Fibroblast of skin of left biceps (primary cell): ENCODE data around the gene PACSIN2.
"Not testable (repeated sequence)": the region's sequence is repeated elsewhere in the genome, so short reads cannot be mapped to it uniquely, and the experiment has no call there.

Source experiments
- DNase-seq, 2 experiments: peaks; one replicate each; pipeline ENCODE4 v3.0.0-alpha.2; 2013; ENCODE audit warnings: low read depth in 2 of 2

PACSIN2 gene

DNA sequence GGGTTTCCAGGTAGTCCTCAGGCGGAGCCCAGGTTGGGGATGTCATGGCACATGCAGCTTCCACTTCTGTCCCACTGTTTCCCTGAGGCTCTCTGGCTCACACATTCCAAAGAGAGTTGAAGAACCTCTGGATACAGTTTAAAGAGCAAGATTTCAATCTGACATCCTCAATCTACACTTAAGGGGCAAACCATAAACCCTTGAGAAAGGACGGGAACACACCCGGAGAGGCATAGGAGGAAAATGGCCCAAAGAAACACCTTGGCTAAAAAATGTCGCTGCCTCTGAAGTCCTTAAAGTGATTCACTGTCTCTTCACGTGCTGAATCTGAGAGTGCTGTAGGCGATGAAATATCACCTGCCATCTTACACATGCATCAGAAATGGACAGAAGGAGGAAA, 87.0 kb downstream of the PACSIN2 start:
- DNase-seq, result no peak

DNA sequence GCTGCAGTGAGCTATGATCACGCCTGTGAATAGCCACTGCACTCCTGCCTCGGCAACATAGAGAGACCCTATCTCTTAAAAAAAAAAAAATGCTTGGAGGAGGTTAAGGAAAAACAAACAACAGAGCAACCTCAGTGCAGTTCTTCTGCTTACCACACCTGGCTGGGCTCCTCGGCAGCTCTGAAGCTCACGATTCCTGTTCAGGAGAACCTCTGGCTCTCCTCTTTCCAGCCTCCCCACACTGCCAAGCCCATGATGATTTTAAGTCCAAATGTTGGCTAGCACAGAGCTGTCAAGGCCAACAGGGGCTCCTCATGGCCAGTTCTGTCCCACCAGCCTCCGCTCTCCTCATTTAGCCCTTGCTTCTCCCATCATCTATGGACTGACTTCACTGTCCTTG, 88.2 kb downstream of the PACSIN2 start:
- no peak for DNase-seq

DNA sequence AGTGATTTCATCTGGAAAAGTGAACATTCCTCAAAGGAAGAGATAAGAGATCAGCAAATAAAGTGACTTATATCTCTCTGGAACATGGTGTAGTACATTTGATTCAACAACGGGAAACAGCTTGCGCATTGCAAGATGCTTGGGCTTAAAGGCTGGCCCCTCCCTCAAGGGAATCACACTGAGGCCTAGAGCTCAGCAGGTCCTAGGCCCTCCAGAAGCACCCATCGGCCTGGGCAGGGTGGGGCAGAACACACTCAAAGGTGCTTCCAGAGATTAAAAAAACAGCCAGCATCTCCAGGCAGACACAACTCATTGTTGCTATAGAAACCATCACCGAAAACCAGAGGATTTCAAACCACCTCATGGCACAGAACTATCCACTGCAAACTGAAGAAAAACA, 88.8 kb downstream of the PACSIN2 start:
- DNase-seq, result no peak

DNA sequence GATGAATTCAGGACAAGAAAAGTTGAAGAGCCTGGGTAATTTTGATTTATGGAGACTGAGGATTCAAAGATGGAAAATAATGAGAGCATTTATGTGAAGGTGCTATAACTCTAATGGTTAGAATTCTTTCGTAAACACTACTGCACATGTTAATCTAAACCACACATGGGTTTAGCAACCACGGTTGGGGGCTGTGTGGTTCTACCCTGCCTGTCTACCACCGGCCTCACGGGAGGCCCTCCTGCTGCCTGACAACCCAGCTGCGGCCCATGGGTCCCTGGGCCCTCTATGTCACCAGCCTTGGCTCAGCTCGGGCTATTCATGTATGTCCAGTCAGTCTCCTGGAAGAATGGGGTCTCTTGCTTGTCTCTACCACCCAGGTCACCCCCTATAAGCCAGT, 89.4 kb downstream of the PACSIN2 start:
- no peak for DNase-seq

DNA sequence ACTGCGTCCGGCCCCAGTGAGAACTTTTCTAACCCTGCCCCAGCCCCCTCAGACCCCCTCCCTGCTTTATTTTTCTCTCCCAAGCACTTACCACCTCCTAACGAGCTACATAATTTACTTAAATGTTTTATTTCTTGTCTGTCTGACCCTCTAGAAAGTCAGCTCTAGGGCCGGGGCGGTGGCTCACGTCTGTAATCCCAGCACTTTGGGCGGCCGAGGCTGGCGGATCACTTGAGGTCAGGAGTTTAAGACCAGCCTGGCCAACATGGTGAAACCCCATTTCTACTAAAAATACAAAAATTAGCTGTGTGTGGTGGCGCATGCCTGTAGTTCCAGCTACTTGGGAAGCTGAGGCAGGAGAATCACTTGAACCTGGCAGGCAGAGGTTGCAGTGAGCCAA, 89.9 kb downstream of the PACSIN2 start:
- DNase-seq, result not testable (repeated sequence)

DNA sequence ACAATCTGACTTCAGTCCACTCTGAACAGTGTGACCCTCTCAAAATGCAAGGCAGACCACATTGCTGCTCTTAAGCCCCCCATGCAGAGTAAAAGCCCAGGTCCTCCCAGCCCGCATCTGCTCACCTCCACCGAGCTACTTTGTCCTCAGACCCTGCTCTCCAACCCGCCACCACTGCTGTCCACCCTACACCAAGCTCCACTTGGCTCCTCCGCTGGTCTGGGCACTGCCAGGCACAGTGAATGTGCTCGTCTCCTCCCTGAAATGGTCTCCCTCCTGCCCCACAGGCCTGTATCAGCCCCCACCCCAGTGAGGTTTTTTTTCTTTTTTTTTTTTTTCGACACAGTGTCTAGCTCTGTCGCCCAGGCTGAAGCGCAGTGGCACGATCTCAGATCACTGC, 90.5 kb downstream of the PACSIN2 start:
- DNase-seq, result no peak

DNA sequence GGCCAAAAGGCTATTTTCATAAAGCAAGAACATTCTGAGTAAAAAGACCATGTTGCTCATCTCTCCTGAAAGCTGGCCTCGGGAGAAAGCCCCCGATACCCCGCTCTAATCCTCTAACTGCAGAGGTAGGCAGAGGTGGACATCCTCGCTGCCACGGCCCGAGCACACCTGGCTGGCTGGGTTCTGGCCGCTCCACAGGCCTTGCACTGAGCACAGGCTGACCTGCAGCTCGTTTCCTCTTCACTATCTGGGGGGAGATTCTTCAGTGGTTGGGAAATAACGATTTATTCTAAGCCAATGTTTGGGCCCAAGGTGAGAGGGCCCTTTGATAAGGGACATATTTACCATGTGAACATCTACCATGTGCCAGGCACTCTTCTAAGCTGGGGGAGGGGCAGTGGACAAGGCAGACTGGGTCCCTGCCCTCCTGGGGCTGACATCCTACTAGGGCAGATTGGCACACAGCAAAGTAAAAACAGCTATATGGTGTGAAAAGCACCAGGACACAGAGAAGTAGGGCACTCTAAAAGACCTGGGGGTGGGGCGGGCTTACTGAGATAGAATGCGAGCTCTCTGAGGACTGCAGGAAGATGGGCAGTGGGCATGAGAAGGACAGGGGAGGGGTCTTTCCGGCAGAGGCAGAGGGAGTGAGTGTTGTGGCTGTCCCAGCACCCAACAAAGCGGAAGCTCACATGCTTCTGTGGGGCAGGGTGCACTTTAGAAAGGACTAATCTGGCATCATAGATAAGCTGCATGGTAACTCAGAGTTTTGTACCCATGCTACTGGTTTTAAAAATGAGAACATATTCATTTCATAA, 92.4 kb downstream of the PACSIN2 start:
- no peak for DNase-seq

DNA sequence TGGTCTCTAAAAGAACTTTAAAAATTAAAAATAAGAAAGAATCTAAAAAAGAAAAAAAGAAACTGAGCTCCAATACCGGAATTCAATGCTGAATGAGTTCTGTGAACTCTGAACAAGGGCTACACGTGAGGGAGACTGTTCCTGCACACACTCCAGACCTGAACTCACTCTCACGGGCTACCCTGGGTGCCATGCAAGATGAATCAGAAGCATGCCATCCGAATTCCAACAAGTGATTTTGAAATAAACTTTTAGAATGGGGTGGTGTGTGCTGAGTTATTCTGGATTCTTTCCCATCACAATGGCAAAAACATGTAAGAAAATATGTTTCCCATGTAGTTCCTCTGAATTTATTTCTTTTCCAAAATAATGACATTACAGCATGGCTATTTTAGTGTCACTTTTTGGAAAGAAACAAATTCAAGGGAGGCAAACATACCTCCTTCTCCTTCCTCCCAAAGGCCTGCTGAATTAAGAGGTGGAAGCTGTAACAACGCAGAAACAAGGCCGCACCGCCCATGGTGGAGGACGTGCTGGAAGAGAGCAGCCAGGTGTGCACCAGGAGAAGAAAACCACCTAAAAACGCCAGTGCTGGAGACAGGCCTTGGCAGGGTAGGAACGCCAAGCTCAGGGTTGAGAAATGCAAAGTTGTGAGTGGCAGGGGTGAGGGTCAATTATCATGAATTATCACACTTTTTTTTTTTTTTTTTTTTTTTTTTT, 94.7 kb downstream of the PACSIN2 start:
- DNase-seq, result no peak

DNA sequence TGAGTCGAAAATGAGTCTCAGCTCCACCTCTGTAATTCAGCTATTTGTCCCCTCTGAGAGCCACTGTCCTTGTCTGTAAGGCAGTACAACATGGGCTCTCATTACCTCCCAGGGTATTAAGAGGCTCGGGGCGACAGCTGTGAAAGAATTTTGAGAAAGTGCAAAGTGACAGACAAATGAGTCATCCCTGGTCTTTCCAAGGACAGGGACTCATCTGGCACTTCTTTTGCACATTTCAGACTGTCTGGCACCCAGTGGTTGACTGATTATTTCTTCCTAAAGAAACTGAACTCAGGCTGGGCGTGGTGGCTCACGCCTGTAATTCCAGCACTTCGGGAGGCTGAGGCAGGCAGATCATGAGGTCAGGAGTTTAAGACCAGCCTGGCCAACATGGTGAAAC, 95.8 kb downstream of the PACSIN2 start:
- no peak for DNase-seq

DNA sequence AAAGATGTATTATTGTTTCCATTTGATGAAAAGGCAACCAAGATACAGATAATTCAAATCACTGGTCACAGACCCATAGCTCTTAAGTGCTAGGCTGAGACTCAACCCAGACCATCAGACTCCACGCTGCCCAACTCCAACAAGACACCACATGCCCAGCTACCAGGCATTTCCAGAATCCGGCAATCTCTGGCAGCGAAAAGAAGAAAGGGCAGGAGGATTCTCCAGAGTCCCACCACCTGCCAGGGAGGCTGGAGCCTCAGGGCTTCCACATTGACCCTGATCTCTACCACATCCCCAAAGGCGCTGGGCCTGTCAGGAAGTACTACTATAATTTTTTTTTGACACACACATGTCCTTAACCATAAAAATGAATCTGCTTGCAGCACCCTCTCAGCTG, 96.4 kb downstream of the PACSIN2 start:
- DNase-seq, result no peak

DNA sequence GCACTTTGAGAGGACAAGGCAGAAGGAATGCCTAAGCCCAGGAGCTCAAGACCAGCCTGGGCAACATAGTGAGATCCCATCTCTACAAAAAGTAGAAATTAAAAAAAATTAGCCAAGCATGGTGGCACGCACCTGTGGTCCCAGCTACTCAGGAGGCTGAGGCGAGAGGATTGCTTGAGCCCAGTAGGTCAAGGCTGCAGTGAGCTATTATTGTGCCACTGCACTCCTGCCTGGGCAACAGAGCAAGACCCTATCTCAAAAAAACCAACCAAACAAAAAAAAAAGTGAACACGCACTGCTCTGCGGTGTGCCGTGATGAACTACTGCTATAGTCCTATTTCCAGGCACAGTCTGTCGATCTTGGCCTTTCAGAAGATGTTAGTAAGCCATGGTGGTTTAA, 97.6 kb downstream of the PACSIN2 start:
- not testable (repeated sequence) for DNase-seq

DNA sequence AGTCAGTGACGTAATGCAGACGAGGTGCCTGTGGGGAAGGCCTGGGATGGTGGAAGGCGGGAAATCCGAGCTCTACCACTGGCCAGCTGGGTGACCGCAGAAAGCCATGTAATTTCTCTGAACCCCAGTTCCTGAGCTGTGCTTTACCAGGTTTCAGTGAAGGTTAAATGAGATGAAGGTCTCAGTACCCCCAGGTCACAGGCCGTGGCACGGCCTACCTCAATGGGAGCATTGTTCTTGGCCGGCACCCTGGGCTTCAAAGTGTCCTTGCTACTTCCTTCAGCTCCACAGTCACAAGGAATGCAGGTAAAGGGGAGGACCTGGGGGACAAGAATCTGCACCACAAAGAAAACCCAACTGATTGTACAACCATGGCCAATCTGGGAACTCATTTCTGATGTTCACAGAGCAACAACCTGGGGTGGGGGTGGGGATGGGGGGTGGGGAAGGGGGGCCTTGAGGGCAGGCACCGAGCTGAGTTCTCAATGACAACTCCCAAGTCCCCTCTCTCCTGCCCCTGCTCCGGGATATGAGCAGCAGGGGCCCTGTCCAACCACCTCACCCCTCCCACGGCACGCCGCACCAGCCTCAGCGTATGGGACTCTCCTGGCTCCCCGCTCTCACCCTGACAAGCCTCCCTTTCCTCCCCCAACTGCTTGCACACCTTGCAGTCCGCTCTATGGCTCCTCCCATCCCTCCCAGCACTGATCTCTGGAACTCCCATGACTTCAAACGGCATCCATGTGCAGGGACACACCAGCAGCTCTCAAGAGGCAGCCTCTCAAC, 98.8 kb downstream of the PACSIN2 start:
- DNase-seq, result no peak

DNA sequence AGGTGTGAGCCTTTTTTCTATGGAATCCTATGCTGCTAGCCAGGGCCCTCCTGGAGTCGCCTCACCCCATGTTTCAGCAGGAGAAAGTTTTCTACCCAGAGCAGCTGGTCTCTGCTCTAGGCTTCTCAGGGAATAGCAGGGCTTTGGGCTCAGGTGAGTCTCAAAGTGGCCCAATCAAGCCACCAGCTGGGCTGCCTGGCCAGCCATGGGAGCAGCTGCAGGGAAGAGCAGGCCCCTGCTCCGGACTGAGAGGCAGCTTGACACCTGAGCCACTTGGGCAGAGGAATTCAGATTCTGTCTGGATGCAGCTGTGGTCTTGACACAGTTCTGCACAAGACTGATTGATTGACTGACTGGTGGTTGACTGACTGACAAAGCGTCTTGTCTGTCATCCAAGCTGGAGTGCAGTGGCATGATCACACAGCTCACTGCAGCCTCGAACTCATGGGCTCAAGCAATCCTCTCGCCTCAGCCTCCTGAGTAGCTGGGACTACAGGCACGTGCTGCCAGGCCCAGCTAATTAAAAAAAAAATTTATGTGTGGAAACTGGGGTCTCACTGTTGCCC, 100.4 kb downstream of the PACSIN2 start:
- no peak for DNase-seq

DNA sequence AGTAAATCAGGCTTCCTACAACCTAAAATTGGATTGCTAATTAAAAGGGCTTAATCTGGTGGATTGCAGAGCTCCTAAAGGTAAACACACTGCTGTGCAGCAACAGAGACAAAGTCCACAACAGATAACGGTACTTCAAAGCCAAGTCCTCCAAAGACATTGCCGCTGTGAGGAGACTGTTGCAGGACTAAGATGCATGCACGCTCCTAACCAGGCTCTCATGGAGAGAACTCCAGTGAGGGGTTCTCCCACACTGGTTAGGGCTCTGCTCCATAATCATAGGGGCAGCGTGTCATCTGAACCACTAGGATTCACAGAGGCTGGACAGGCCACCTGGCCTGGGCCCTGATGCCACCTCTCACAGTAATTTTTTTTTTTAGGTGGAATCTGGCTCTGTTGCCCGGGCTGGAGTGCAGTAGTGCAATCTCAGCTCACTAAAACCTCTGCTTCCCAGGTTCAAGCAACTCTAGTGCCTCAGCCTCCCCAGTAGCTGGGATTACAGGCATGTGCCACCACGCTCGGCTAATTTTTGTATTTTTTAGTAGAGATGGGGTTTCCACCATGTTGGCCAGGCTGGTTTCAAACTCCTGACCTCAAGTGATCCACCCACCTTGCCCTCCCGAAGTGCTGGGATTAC, 101.0 kb downstream of the PACSIN2 start:
- DNase-seq, result no peak

DNA sequence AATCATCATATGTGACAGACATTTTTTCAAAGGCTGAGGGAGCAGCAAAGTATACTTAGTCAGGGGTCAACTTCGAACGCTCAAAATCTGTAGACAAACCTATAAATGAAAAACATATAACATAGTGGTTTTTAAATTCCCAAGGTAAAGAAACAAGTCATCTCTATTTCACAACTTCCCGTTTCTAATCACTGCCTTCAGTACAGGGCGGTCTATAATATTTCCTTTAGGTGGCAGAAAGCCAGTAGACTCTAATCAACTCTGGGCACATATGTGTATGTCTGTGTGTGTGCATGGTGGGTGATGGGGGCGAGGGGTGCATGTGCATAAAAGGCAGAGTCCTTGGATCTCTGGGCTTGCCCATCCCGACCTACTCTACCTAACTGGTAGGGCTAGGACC, 102.9 kb downstream of the PACSIN2 start:
- DNase-seq, result no peak

DNA sequence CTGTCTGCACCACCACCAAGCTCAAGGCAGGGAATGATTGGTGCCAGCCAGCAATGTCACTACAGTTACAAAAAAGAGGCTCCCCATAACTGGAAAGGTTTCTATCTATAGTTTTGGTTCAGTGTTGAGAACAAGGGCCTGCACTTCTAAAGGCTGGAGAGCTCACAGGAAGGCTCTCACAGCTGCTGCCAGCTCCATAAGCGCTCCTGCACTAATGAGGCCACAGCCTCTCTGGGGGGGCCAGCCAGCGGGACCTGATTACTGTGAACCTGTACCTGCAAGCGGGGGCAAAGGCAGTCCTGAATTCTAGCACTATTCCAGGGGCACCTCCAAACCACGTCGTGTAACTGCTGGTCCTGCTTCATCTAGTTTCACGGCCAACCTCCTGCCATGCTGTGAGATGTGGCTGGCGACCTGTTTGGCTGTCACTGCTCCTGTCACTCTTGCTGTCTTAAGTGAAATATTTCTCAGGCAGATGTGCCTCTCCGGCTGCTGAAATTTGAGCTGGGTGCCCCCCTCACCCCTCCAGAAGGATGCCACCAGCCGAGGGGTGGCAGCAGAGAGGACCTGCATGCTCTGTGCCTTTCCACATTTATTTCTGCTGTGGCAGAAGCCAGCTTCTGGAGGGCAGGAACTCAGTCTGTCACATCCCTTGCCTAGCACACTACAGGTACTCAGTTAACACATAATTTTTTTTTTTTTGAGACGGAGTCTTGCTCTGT, 104.6 kb downstream of the PACSIN2 start:
- DNase-seq, result no peak

DNA sequence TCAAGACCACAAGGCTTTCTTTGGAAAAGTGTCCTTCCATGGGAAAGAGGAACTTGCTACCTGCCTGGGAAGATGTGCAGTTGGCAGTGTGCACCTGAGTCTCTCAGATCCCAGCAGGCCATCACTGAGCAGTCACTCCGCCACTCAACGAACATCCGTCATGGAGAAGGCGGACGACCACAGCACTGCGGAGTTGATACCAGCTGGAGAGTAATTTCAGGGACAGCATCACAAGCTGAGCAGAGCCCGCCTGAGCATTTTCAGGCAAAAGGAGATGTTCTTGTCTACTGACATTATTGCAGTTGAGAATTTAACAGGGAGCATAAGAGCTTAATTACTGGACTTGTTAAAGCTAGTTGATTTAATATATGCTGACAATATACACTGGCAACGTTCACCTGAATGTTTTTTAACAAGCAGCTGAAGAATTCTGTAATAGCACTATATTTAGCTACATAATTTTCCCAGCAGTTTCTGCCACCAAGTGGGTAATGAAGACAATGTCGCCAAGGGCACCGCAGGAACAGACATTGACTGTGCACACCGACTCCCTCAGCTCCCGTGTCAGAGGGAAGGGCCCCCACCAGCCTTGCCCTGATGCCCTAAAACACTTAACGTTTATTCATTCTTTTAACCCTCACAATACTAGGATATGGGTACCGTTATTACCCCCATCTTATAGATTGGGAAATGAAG, 105.4 kb downstream of the PACSIN2 start:
- no peak for DNase-seq

DNA sequence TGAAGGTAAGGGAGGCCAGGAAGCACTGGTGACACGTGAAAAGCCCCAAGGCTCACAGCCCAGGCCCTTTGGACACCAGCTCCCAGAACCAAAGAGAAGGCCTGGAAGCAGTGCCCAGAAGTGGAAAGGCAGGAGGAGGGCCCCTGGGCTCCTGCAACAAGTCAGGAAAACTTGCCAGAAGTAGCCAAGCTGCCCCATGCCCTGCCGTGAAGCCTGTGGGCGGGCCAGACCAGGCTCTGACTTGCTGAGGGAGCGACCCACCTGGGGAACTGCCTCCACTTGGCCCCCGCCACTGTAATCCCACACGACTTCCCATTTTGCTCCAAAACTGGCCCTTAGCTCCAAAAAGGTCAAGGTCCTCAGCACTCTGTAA, 106.6 kb downstream of the PACSIN2 start:
- no peak for DNase-seq

DNA sequence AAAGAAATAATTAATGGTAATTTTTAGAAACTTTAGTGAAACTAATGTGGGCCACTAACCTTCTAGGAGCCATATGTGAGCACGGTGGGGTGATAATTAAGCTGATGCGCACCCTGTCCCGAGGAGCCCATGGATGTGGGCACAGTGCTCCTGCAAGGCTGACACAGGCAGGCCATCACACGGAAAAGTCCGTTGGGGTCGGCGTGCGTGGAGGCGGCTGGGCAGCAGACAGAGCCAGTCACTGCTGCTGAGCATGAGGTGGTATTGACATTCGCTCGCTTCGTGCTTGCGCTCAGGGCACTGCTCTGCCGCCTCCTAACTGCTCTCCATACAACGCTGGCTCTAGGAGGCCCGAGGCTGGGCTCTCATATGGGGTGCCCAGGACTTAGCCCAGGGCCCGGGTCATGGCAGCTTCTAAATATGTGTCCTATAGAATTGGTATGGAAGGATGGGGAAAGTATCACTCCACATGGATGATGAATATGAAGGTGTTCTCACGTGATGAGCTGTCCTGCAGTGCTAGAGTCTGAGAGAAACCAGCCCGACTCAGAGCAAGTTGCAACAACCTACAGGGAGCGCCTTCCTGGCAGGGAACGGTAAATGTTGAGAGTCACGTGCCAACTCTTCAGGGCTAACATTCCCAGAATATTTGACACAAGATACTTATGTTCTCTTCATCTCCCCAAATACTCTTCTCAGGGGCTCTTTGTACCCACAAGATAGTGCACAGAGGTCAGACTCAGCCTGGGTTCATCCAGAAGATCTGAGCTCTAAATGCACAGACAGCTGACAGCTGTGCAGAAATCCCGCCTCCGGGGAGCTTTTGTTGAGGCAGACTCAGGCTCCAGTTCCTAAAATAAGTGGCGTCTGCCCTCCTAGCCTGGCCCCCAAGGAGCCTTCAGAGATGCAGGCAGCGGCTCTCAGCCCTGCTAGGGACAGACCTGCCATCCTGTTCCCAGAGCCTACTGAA, 107.3 kb downstream of the PACSIN2 start:
- no peak for DNase-seq
